ENCODE data around the gene THADA. TPM values are rescaled to one million over a fixed set of nuclear protein-coding genes. Genes with fewer than 3 reads are reported as not detected.
A peak's percentile ranks its signal among the peaks of the same experiment; 100 is the strongest.

Gene THADA
- total RNA-seq, 3 donors from 2014 or later: 50.3 to 60.4 (median 57.0) TPM

- no peaks in the 10 kb centered on the region for H3K27me3 Mint-ChIP-seq (ENCODE audit: low read depth)
- no peaks in the 10 kb centered on the region for H3K9me3 Mint-ChIP-seq
- H3K36me3 Mint-ChIP-seq (ENCODE audit: insufficient read depth): peaks cover 9% of the 10 kb centered on the region
- H3K4me1 Mint-ChIP-seq (ENCODE audit: low read depth): no peaks in the 10 kb centered on the region
- DNase-seq (no peak), ATAC-seq (no peak)
- H3K4me3 Mint-ChIP-seq: no peak overlapping the region
Observed at GRCh38 chr2:43246641-43247040, 349.2 kb downstream of the THADA start.

GRCh38 chr2:43241558-43241957, 354.3 kb downstream of the THADA start:
- DNase-seq: no peak
- peaks cover 21% of the 10 kb centered on the region for H3K4me1 Mint-ChIP-seq (ENCODE audit: low read depth)
- no peaks in the 10 kb centered on the region for H3K9me3 Mint-ChIP-seq
- no peak overlapping the region for H3K4me3 Mint-ChIP-seq
- H3K27me3 Mint-ChIP-seq (ENCODE audit: low read depth): no peaks in the 10 kb centered on the region
- H3K36me3 Mint-ChIP-seq (ENCODE audit: insufficient read depth): peaks cover 7% of the 10 kb centered on the region
- ATAC-seq: no peak

- Mint-ChIP-seq H3K4me1 (ENCODE audit: low read depth) (peaks cover 21% of the 10 kb centered on the region), H3K4me3 (no peak overlapping the region), H3K27me3 (ENCODE audit: low read depth) (no peaks in the 10 kb centered on the region), H3K9me3 (no peaks in the 10 kb centered on the region), H3K36me3 (ENCODE audit: insufficient read depth) (peaks cover 7% of the 10 kb centered on the region)
- DNase-seq: no peak
- no peak for ATAC-seq
Observed at GRCh38 chr2:43240766-43241150, 355.1 kb downstream of the THADA start.

- DNase-seq (no peak), ATAC-seq (no peak)
- Mint-ChIP-seq H3K27me3 (ENCODE audit: low read depth) (no peaks in the 10 kb centered on the region), H3K9me3 (no peaks in the 10 kb centered on the region), H3K4me3 (no peak overlapping the region), H3K4me1 (ENCODE audit: low read depth) (peaks cover 21% of the 10 kb centered on the region), H3K36me3 (ENCODE audit: insufficient read depth) (peaks cover 5% of the 10 kb centered on the region)
Observed at GRCh38 chr2:43239981-43240765, 355.7 kb downstream of the THADA start.

GRCh38 chr2:43238813-43239212, 357.0 kb downstream of the THADA start:
- Mint-ChIP-seq H3K4me3 (no peak overlapping the region), H3K36me3 (ENCODE audit: insufficient read depth) (peaks cover 4% of the 10 kb centered on the region), H3K4me1 (ENCODE audit: low read depth) (peaks cover 21% of the 10 kb centered on the region), H3K27me3 (ENCODE audit: low read depth) (no peaks in the 10 kb centered on the region), H3K9me3 (no peaks in the 10 kb centered on the region)
- ATAC-seq (no peak), DNase-seq (no peak)

GRCh38 chr2:43238176-43238575, 357.7 kb downstream of the THADA start:
- Mint-ChIP-seq H3K4me1 (ENCODE audit: low read depth) (peaks cover 21% of the 10 kb centered on the region), H3K4me3 (no peak overlapping the region)
- ATAC-seq: no peak

GRCh38 chr2:43233218-43234212, 362.3 kb downstream of the THADA start:
- Mint-ChIP-seq H3K9me3 (no peaks in the 10 kb centered on the region), H3K4me1 (ENCODE audit: low read depth) (peaks cover 18% of the 10 kb centered on the region), H3K4me3 (no peak overlapping the region), H3K27me3 (ENCODE audit: low read depth) (no peaks in the 10 kb centered on the region), H3K36me3 (ENCODE audit: insufficient read depth) (peaks cover 10% of the 10 kb centered on the region)
- DNase-seq (no peak), ATAC-seq (no peak)

More at GRCh38 chr2:43238176-43238575, 357.7 kb downstream of the THADA start:
- H3K27me3 Mint-ChIP-seq (ENCODE audit: low read depth): no peaks in the 10 kb centered on the region
- no peak for DNase-seq
- peaks cover 4% of the 10 kb centered on the region for H3K36me3 Mint-ChIP-seq (ENCODE audit: insufficient read depth)
- H3K9me3 Mint-ChIP-seq: no peaks in the 10 kb centered on the region

GRCh38 chr2:43230951-43231827, 364.6 kb downstream of the THADA start:
- no peaks in the 10 kb centered on the region for H3K9me3 Mint-ChIP-seq
- no peak overlapping the region for H3K4me3 Mint-ChIP-seq
- ATAC-seq (no peak), DNase-seq (no peak)
- peaks cover 22% of the 10 kb centered on the region for H3K4me1 Mint-ChIP-seq (ENCODE audit: low read depth)
- peaks cover 10% of the 10 kb centered on the region for H3K36me3 Mint-ChIP-seq (ENCODE audit: insufficient read depth)
- no peaks in the 10 kb centered on the region for H3K27me3 Mint-ChIP-seq (ENCODE audit: low read depth)

- Mint-ChIP-seq H3K4me3 (no peak overlapping the region), H3K4me1 (ENCODE audit: low read depth) (peaks cover 22% of the 10 kb centered on the region), H3K9me3 (no peaks in the 10 kb centered on the region), H3K27me3 (ENCODE audit: low read depth) (no peaks in the 10 kb centered on the region), H3K36me3 (ENCODE audit: insufficient read depth) (peaks cover 10% of the 10 kb centered on the region)
- ATAC-seq: no peak
- DNase-seq: no peak
Observed at GRCh38 chr2:43230351-43230885, 365.4 kb downstream of the THADA start.

GRCh38 chr2:43228756-43229659, 366.8 kb downstream of the THADA start:
- Mint-ChIP-seq H3K9me3 (no peaks in the 10 kb centered on the region), H3K4me1 (ENCODE audit: low read depth) (peaks cover 22% of the 10 kb centered on the region), H3K27me3 (ENCODE audit: low read depth) (no peaks in the 10 kb centered on the region), H3K36me3 (ENCODE audit: insufficient read depth) (peaks cover 13% of the 10 kb centered on the region), H3K4me3 (peak overlapping the region; percentile 60)
- ATAC-seq: no peak
- no peak for DNase-seq

GRCh38 chr2:43228321-43228751, 367.5 kb downstream of the THADA start:
- DNase-seq: no peak
- Mint-ChIP-seq H3K4me1 (ENCODE audit: low read depth) (peaks cover 26% of the 10 kb centered on the region), H3K4me3 (peak overlapping the region; percentile 84), H3K36me3 (ENCODE audit: insufficient read depth) (peaks cover 17% of the 10 kb centered on the region), H3K27me3 (ENCODE audit: low read depth) (no peaks in the 10 kb centered on the region), H3K9me3 (no peaks in the 10 kb centered on the region)
- ATAC-seq: no peak

GRCh38 chr2:43227830-43228281, 368.0 kb downstream of the THADA start:
- Mint-ChIP-seq H3K4me3 (peak overlapping the region; percentile 84), H3K4me1 (ENCODE audit: low read depth) (peaks cover 27% of the 10 kb centered on the region), H3K36me3 (ENCODE audit: insufficient read depth) (peaks cover 18% of the 10 kb centered on the region), H3K27me3 (ENCODE audit: low read depth) (no peaks in the 10 kb centered on the region), H3K9me3 (no peaks in the 10 kb centered on the region)
- DNase-seq: no peak
- no peak for ATAC-seq

Data from activated T-cell treated with anti-CD3 and anti-CD28 coated beads, Interleukin-2, amount 50 U/mL, for 4 hours (primary cell).